ENCODE results near the gene DOCK2. TPM values are rescaled to one million over a fixed set of nuclear protein-coding genes. Genes with fewer than 3 reads are reported as not detected.
"Not testable (repeated sequence)": the region's sequence is repeated elsewhere in the genome, so short reads cannot be mapped to it uniquely, and the experiment has no call there.

DOCK2 gene
- total and polyA plus RNA-seq, 2 donors (not counting 3 experiments of a cell fraction or from before 2014, with no cell fraction given): 0.62 to 4.8 TPM

DNA sequence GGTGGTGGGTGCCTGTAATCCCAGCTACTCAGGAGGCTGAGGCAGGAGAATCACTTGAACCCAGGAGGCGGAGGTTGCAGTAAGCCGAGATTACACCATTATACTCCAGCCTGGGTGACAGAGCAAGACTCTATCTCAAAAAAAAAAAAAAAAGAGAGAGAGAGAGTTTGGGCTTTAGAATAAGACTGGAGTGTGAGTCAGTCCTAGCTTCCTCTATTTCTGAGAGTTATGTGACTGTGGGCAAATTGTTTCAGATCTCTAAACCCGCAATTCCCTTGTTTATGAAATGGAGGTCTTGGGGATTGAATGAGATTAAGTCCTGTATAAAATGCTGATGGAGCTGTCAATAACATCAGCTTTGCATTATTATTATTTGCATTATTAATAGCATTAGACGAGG is 316.1 kb downstream of the DOCK2 start:
- FAIRE-seq; H3K36me3 ChIP-seq (ENCODE audit: control insufficient read depth in 2 of 2, extremely low read depth in 1 of 2, insufficient read depth in 2 of 2, low read length in 2 of 2); dilution Hi-C loops (cut with MboI; ENCODE audit: extremely low pct_ligation_motif_present, low sequenced_read_pairs); H3K4me3 ChIP-seq (replicated peaks in 1 of 3; ENCODE audit: insufficient read depth in 1 of 3, low read depth in 1 of 3, low read length in 3 of 3); DNase-seq (ENCODE audit: low read depth, low spot score); H4K20me1 ChIP-seq (replicated peaks; ENCODE audit: control insufficient read depth, extremely low read depth, insufficient read depth, low read length); H3K4me2 ChIP-seq (ENCODE audit: insufficient read depth, low read length); H3K4me1 ChIP-seq (ENCODE audit: control insufficient read depth, extremely low read depth, insufficient read depth, low read length); H3K27me3 ChIP-seq (ENCODE audit: control insufficient read depth in 2 of 2, insufficient read depth in 2 of 2, low read length in 2 of 2); BruUV-seq (replicated peaks); H3K9ac ChIP-seq (replicated peaks; ENCODE audit: extremely low read depth, insufficient read depth, low read length); H2AFZ ChIP-seq (ENCODE audit: low read depth, low read length); intact Hi-C loops (cut with micrococcal nuclease); H3K9me1 ChIP-seq (replicated peaks; ENCODE audit: control insufficient read depth, extremely low read depth, insufficient read depth, low read length); H3K9me3 ChIP-seq (replicated peaks; ENCODE audit: control insufficient read depth, insufficient read depth, low read length); H3K27ac ChIP-seq (ENCODE audit: insufficient read depth, low read depth, low read length); POLR2A ChIA-PET: not testable (repeated sequence)
- CTCF ChIA-PET: interaction anchor here (0.6 to 2.0 kb wide), 4 partner anchors 16 to 252 kb away, joined by 3 to 15 read pairs (median 3); partner anchors contain the start of gene INSYN2B
- peaks cover 46% of the 10 kb centered on the region for H3K79me2 ChIP-seq (ENCODE audit: control insufficient read depth, insufficient read depth, low read length)
- peak; percentile 54 for TF ChIP-seq FOS (IDR thresholded peaks at IDR 0.05; ENCODE audit: borderline replicate concordance, insufficient read depth, low read length)

- no peak for TF ChIP-seq MAX (IDR thresholded peaks at IDR 0.05; ENCODE audit: insufficient read depth, insufficient read length)
- no peak for TF ChIP-seq POLR2AphosphoS5 (IDR thresholded peaks at IDR 0.05; ENCODE audit: insufficient read depth, low read depth, low read length)
- no peak for TF ChIP-seq GATA2 (IDR thresholded peaks at IDR 0.05; ENCODE audit: insufficient read depth, insufficient read length, low read depth, low read length)
- no peak for TF ChIP-seq CTCF (IDR thresholded peaks at IDR 0.05; ENCODE audit: extremely low read depth in 1 of 2, insufficient read depth in 1 of 2, low read depth in 1 of 2, low read length in 2 of 2)
- no peak for TF ChIP-seq JUN (IDR thresholded peaks at IDR 0.05; ENCODE audit: borderline replicate concordance, insufficient read depth, insufficient read length, low read depth)
- Histone ChIP-seq H3K9ac (replicated peaks; ENCODE audit: extremely low read depth, insufficient read depth, low read length) (no peak overlapping the region), H2AFZ (ENCODE audit: low read depth, low read length) (no peak overlapping the region), H3K4me2 (ENCODE audit: insufficient read depth, low read length) (no peak overlapping the region), H4K20me1 (replicated peaks; ENCODE audit: control insufficient read depth, extremely low read depth, insufficient read depth, low read length) (no peaks in the 10 kb centered on the region), H3K9me3 (replicated peaks; ENCODE audit: control insufficient read depth, insufficient read depth, low read length) (no peaks in the 10 kb centered on the region), H3K4me3 (replicated peaks in 1 of 3; ENCODE audit: insufficient read depth in 1 of 3, low read depth in 1 of 3, low read length in 3 of 3) (no peak overlapping the region), H3K9me1 (replicated peaks; ENCODE audit: control insufficient read depth, extremely low read depth, insufficient read depth, low read length) (no peaks in the 10 kb centered on the region), H3K27ac (ENCODE audit: insufficient read depth, low read depth, low read length) (no peak overlapping the region), H3K4me1 (ENCODE audit: control insufficient read depth, extremely low read depth, insufficient read depth, low read length) (peaks cover 5% of the 10 kb centered on the region), H3K27me3 (ENCODE audit: control insufficient read depth in 2 of 2, insufficient read depth in 2 of 2, low read length in 2 of 2) (no peaks in the 10 kb centered on the region), H3K36me3 (ENCODE audit: control insufficient read depth in 2 of 2, extremely low read depth in 1 of 2, insufficient read depth in 2 of 2, low read length in 2 of 2) (no peaks in the 10 kb centered on the region), H3K79me2 (ENCODE audit: control insufficient read depth, insufficient read depth, low read length) (peaks cover 43% of the 10 kb centered on the region)
- ChIA-PET CTCF (interaction anchor here (2.0 kb wide), 1 partner anchor 25 kb away, joined by 15 read pairs; the partner anchor contains the start of gene INSYN2B), POLR2A (no interaction called here)
- dilution Hi-C loops (cut with MboI; ENCODE audit: extremely low pct_ligation_motif_present, low sequenced_read_pairs) (no loop called here), intact Hi-C loops (cut with micrococcal nuclease) (no loop called here)
- FAIRE-seq: no peak
- no peak for DNase-seq (ENCODE audit: low read depth, low spot score)
- no TSS peak for BruUV-seq (replicated peaks)
These were observed 317.7 kb downstream of the DOCK2 start for GRCh38 chr5:169954786-169955185.
